ENCODE measurements around the gene ELMO1.
A peak's percentile ranks its signal among the peaks of the same experiment; 100 is the strongest.

Gene ELMO1

DNA sequence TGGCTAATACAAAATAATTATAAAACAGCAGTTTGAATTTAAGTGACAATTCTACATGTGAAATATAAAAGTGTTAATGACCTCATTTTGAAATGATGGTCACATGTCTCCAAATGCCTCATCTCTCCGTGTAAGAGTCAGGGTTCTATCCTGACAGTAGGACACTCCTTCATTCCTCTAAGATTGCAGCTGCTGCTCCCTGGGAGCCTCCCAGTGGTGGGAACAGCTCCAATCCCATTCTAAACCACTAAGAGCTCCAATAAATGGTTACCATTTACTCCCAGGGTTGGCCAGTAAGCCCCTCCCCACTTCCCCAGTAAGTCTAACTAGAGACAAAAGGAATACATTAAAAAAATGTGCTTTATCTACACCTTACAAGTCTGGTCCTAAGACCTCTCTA, 379.8 kb downstream of the ELMO1 start:
- no peak for DNase-seq (ENCODE audit: low read depth, low spot score)

DNA sequence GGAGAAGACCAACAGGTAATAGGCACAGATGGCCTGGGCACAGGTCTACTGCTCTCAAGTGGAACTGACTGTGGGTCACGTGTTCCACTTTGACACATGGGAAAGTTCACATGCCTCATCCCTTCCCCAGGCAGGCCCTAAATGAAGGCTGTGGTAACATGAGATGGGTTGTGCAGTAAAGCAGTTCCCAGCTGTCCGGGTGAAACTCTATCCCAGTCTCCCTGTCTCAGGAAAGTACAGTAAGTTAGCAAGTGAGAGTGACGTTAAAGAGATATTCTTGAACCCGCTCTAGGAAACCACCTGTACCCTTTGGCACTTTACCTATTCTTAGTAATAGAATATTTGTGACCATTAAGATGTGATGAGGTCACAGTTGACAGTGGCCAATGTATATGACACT, 380.6 kb downstream of the ELMO1 start:
- no peak for DNase-seq (ENCODE audit: low read depth, low spot score)

DNA sequence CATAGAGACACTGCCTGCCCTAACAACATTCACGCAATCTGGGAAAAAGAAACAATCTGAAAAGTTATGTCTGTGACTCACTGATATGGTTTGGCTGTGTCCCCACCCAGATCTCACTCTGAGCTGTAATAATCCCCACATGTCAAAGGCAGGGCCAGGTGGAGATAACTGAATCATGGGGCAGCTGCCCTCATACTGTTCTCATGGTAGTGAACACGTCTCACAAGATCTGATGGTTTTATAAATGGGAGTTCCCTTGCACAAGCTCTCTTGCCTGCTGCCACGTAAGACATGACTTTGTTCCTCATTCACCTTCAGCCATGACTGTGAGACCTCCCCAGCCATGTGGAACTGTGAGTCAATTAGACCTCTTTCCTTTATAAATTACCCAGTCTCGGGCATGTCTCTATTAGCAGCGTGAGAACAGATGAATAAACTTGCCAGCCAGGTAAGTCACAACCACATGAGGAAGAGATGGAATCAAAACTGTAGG, 382.8 kb downstream of the ELMO1 start:
- no peak for DNase-seq (ENCODE audit: low read depth, low spot score)

- DNase-seq (ENCODE audit: low read depth, low spot score) = no peak
Measured at GRCh38 chr7:37062560-37062859, 386.2 kb downstream of the ELMO1 start.

DNA sequence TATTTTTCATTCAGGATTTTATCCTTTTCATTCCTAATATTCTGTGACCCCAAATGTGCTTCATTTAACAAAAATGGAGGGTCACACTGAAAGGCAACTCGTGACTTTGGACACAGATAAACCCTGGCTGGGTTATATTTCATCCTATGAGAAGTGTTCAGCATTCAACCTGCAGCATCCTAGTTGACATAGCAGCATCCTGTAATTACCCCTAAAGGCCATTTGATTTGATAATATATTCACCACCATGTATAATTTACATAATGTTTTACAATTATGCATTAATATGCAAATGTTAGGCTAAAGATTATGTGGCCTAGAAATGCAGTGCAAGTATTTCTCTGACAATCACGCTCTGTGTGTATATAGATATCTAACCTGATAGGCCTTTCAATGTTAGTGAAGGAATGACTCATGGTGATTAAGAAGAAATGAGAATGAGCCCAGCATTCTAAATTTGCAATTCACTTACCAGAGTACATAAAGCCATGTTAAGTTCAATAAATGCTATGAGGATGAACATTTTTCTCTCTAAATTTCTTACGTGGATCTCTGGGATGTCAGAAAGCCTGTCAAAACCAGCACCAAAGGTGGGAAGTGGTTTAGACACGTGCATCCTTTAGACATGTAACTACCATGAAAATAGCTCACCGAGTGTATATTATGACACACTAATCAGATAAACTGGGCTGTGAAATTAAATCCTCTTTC, 386.7 kb downstream of the ELMO1 start:
- DNase-seq (ENCODE audit: low read depth, low spot score) = no peak

GRCh38 chr7:37056234-37056912, 392.3 kb downstream of the ELMO1 start:
- DNase-seq (ENCODE audit: low read depth, low spot score) = no peak

GRCh38 chr7:37054624-37055241, 393.9 kb downstream of the ELMO1 start:
- no peak for DNase-seq (ENCODE audit: low read depth, low spot score)

DNA sequence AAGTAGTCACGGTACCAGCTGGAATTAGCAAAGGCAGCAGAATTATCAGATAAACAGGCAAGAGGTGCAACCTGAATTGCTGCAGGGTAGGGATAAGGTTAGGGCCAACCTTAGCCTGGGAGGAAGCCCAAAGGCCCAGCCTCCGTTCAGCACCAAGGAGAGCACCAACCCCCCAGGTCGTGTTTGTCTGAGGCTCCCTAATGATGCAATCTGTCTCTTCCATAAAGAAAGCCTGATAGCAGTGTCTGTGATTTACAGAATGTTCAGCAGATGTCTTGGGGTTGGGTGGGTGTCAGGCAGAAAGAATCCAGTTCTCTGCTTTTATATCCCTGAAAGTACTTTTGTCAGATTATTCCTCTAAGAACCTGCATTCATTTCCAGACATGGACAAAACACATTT, 396.0 kb downstream of the ELMO1 start:
- peak; percentile 78 for DNase-seq (ENCODE audit: low read depth, low spot score)

- no peak for DNase-seq (ENCODE audit: low read depth, low spot score)
Measured at GRCh38 chr7:37050801-37051200, 397.9 kb downstream of the ELMO1 start.

DNA sequence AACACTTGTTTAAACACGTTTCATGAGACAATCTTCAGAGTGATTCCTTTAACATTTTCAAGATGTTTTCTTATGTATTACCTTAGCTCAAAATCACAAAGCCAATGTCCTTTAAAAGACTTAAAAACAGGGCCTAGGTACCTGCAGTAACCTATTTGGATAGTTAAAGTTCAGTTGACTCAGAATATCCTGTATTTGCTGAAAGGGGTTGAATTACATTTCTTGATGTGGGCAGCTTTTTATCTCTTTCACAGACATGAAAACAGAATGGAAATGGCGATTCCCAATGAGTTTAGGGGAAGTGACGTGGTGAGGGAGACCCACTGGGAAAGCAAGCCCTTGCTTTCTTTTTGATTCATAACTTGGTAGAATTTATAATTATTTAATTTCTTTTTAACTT, 400.0 kb downstream of the ELMO1 start:
- no peak for DNase-seq (ENCODE audit: low read depth, low spot score)

DNA sequence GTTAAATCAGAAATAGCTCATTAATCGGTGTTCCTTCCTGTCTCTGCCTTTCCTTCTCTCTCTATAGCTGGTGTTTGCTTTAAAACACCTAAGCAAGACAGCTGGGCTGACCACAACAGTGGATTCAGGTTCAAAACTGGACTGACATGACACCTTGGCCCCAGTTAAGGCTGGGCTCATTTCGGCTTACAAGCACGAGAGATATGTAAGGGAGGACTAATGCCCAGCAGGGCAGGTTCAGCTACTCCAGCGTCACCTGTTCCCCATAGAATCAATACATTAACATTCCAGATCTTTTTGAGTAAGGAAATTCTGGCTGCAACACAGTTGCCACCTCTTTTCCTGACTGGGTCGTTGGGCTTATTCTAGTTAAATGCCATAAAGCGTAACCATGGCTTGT, 401.4 kb downstream of the ELMO1 start:
- no peak for DNase-seq (ENCODE audit: low read depth, low spot score)

DNA sequence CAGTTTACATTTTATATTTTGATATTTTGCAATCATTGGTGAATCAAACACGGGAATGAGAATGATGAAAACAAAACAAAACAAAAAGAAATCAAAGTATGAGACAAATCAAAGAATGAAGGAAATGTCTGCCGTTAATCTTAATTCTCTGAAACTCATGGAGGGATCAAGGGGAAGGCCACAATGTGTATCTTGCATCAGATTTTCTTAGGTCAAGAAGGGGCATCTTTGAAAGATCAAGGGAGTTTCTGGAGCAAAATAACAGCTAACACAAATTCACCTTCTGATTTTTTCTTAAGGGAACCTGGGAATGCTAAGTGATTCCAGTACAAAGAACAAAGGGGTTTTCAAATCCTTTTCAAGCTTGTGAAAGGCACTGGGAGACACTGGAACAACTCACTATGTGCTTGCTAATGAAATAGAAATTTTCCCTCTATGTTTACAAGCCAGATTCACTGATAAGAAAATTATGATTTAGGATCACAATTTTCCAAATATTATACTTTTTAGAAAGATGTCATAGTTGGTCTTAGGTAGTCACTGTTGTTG, 402.1 kb downstream of the ELMO1 start:
- no peak for DNase-seq (ENCODE audit: low read depth, low spot score)

DNA sequence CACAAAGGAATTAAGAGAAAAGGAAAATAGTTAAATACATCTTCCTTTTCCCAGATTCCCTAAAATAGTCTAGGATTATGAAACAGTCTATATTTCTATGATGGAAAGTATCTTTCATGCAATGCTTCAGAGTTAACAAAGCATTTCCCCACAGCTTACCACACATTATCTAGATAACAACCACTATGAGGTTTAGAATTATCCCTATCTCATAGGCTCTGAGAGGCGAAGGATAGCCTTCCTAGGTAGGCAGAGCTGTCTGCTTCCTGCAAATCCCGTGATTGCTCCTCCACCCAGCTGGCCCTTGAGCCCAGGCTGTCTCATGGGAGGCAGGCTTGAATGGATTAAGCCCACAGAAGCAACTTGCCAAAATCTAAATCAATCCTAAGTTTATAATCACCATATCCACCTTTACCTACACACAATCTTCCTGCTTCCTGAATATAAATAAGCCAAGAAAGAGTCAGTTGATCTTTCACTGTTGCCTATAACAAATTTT, 402.9 kb downstream of the ELMO1 start:
- DNase-seq (ENCODE audit: low read depth, low spot score) = no peak

DNA sequence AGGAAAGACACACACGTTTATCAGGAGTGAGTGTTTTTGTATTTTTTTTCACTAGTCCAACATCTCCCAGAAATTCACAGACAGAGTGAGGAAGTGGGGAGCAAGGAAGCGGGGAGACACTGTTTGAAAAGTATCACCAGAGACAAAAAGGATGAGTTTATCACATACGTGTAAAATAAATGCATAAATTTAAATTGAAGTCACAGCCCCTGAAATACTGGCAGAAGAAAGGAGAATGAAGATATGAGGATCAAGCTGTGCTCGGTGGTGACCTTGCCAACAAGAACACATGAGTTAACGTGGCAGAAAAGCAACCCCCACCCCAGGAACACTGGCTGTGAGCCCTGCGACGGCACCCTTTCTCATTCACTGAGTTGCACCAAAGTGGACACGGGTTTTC, 407.2 kb downstream of the ELMO1 start:
- no peak for DNase-seq (ENCODE audit: low read depth, low spot score)

- no peak for DNase-seq (ENCODE audit: low read depth, low spot score)
Measured at GRCh38 chr7:37040330-37040729, 408.3 kb downstream of the ELMO1 start.

DNA sequence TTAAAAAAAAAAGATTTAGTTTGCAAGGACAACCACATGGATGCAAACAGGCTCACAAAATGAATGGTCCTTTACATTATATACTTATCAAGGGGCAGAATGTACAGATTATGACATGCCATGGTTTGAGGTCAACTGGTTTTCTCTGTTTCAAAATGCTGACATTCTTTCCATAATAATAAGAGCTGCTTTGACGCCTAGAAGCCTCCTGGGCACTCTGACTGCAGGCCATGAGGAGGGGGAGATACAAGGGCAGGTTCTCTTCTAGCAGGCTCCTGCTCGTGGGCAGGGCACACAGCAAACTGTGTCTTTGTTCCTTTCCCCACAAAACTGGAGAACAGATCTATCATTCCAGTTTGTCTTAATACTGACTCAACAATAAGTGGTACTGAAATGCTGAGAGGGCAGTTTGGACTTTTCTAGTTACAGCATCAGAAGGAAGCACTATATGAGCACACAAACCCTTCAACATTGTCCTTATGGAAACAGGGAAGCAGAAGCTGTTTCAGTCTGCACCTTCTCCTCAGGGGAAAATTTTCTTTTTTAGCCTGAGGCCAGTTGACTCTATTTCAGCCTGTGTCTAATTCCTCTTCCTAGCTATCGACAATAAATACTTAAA, 409.4 kb downstream of the ELMO1 start:
- DNase-seq (ENCODE audit: low read depth, low spot score) = no peak

GRCh38 chr7:37038706-37039105, 410.0 kb downstream of the ELMO1 start:
- DNase-seq (ENCODE audit: low read depth, low spot score) = no peak

- DNase-seq (ENCODE audit: low read depth, low spot score) = no peak
Measured at GRCh38 chr7:37037286-37037685, 411.4 kb downstream of the ELMO1 start.

- DNase-seq (ENCODE audit: low read depth, low spot score) = no peak
Measured at GRCh38 chr7:37035631-37036030, 413.0 kb downstream of the ELMO1 start.

DNA sequence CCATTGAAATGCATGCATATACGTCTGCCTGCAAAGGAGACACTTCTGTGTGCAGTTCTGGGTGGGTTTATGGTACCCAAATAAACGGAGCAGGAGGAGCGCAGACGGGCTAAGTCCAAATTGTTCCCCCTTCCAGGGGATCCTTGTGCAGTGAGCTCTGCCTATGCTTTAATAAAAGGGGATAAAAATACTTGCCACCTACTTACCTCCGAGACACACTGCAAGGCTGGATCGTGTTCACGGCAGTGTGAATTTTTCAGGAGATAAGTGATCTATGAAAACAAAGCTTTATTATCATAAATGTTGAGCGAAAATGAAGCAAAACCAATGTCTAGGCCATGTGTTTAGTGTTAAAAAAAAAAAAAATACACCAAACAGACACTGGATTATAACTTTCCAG, 415.5 kb downstream of the ELMO1 start:
- DNase-seq (ENCODE audit: low read depth, low spot score) = no peak

DNA sequence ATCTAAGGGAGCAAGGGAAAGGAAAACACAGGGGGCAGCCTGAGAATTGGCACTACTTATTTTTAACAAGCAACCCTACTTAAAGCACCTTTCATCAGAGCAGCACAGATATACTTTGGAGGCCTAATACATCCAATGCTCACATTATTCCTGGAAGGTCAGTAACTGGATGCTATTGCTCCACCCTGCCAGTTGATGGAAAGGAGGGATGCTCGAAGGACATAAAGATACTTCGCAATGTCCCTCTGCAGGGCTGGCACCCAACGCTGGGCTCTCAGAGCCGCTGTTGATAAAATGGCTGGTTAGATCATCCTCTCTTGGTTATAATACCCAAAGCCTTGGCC, 416.4 kb downstream of the ELMO1 start:
- no peak for DNase-seq (ENCODE audit: low read depth, low spot score)

DNA sequence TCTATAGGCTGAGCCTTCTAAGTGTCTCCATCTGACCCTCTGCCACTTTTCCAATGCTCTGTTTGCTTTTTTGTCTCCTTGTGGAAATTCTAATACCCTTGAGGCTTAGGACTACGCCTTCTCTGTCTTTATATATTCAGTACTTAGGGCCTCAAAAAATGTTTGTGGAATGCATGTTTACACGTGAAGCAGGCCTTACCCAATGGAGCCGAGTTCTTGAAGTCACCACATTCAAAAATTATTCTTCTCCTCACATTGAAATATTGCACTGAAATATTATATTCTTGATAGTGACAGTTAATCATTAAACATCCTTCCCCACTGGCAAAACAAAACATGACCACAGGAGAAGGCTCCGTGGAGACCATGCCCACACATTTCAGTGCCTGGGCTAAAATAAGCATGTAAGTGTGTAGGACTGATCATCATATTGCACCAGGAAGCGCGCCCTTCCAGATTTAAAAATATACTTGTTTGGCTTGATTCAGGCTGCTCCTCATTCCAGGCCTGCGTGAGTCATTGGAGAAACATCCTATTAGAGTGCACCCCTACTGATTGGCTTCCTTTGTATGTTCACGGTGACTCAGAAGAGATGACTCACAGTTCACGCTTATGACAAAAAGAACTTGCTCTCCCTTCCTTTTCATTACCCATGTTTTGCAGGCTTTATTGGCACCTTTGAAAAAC, 416.9 kb downstream of the ELMO1 start:
- peak; percentile 83 for DNase-seq (ENCODE audit: low read depth, low spot score)

All from ELF-1 (cell line).